GM19455 (cell line): ENCODE measurements around the gene SPPL2A.
"Not testable (repeated sequence)": the region's sequence is repeated elsewhere in the genome, so short reads cannot be mapped to it uniquely, and the experiment has no call there.

ENCODE experiments used
- ATAC-seq: cut with Tn5 transposase; IDR thresholded peaks from one replicate; pipeline ENCODE4 v1.9.1; 2021; ENCODE audit not compliant: unreplicated experiment

The SPPL2A gene

GRCh38 chr15:50773389-50773788 is 7.9 kb upstream of the SPPL2A start:
- ATAC-seq, result no peak

GRCh38 chr15:50767332-50767861 is 1.9 kb upstream of the SPPL2A start:
- no peak for ATAC-seq

- ATAC-seq, result no peak
These were observed 878 bp downstream of the SPPL2A start for GRCh38 chr15:50764461-50765194.

GRCh38 chr15:50758712-50759205 is 6.7 kb downstream of the SPPL2A start:
- no peak for ATAC-seq

GRCh38 chr15:50753463-50753862 is 12.0 kb downstream of the SPPL2A start:
- no peak for ATAC-seq

- ATAC-seq, result no peak
These were observed 14.1 kb downstream of the SPPL2A start for GRCh38 chr15:50751394-50751793.

- ATAC-seq, result no peak
These were observed 15.2 kb downstream of the SPPL2A start for GRCh38 chr15:50750227-50750705.

GRCh38 chr15:50747523-50747922 is 18.0 kb downstream of the SPPL2A start:
- no peak for ATAC-seq

GRCh38 chr15:50744601-50745000 is 20.9 kb downstream of the SPPL2A start:
- no peak for ATAC-seq

GRCh38 chr15:50740955-50741354 is 24.6 kb downstream of the SPPL2A start:
- ATAC-seq, result no peak

GRCh38 chr15:50736823-50737222 is 28.7 kb downstream of the SPPL2A start:
- ATAC-seq, result no peak

- ATAC-seq, result no peak
These were observed 30.4 kb downstream of the SPPL2A start for GRCh38 chr15:50735156-50735555.

GRCh38 chr15:50726315-50726714 is 39.2 kb downstream of the SPPL2A start:
- ATAC-seq, result no peak

- no peak for ATAC-seq
These were observed 46.8 kb downstream of the SPPL2A start for GRCh38 chr15:50718700-50719125.

- ATAC-seq, result no peak
These were observed 53.5 kb downstream of the SPPL2A start for GRCh38 chr15:50712018-50712417.

- no peak for ATAC-seq
These were observed 54.9 kb downstream of the SPPL2A start for GRCh38 chr15:50710585-50710984.

- no peak for ATAC-seq
These were observed 57.6 kb downstream of the SPPL2A start for GRCh38 chr15:50707878-50708427.

GRCh38 chr15:50702762-50703334 is 62.7 kb downstream of the SPPL2A start:
- ATAC-seq, result no peak

GRCh38 chr15:50698101-50698500 is 67.4 kb downstream of the SPPL2A start:
- ATAC-seq, result no peak

- no peak for ATAC-seq
These were observed 68.3 kb downstream of the SPPL2A start for GRCh38 chr15:50697109-50697797.

- not testable (repeated sequence) for ATAC-seq
These were observed 70.8 kb downstream of the SPPL2A start for GRCh38 chr15:50694634-50695165.
